HEK293 (cell line): ENCODE measurements around the gene LRRC26.

ENCODE experiments used
- ZBTB8A ChIP-seq: fragments of 450-650 bp; formaldehyde crosslinking; IDR thresholded peaks from 2 replicates; pipeline ENCODE4 v1.5.1; 2016; ENCODE audit warnings: missing biosample characterization, missing genetic modification characterization
- ZNF776 ChIP-seq: fragments of 450-650 bp; formaldehyde crosslinking; IDR thresholded peaks from 2 replicates; pipeline ENCODE4 v1.5.0; 2017; ENCODE audit warnings: missing biosample characterization, missing genetic modification characterization, borderline replicate concordance
- TF ChIP-seq, protein P1 (sequence below): fragments of 450-650 bp; formaldehyde crosslinking; IDR thresholded peaks from 2 replicates; pipeline ENCODE4 v1.5.1; 2016; ENCODE audit warnings: missing biosample characterization, missing genetic modification characterization

- TF ChIP-seq ZNF776 (tag by site-specific recombination) (no peak), ZBTB8A (tag by site-specific recombination) (no peak)
- TF ChIP-seq, protein P1, sequence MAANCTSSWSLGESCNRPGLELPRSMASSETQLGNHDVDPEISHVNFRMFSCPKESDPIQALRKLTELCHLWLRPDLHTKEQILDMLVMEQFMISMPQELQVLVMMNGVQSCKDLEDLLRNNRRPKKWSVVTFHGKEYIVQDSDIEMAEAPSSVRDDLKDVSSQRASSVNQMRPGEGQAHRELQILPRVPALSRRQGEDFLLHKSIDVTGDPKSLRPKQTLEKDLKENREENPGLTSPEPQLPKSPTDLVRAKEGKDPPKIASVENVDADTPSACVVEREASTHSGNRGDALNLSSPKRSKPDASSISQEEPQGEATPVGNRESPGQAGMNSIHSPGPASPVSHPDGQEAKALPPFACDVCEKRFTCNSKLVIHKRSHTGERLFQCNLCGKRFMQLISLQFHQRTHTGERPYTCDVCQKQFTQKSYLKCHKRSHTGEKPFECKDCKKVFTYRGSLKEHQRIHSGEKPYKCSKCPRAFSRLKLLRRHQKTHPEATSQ (tag by site-specific recombination) = no peak
Measured at GRCh38 chr9:137150617-137151457, 19.0 kb downstream of the LRRC26 start.
